Peyer's patch (tissue), 4 donors: ENCODE data around the gene C12orf50. TPM values are rescaled to one million over a fixed set of nuclear protein-coding genes. Genes with fewer than 3 reads are reported as not detected.

Source experiments
- DNase-seq, 3 donors: peaks; one replicate each; pipeline ENCODE4 v3.0.0-alpha.2; 2017 to 2019
- H3K27ac ChIP-seq, 4 donors: fragments of 200-600 bp; sonication (generic); one replicate each; pipeline ENCODE4 v1.5.1; 2016 to 2019
- H3K27me3 ChIP-seq, 2 donors: fragments of 200-600 bp; sonication (generic); one replicate each; pipeline ENCODE4 v1.5.1; 2019
- H3K36me3 ChIP-seq, 3 donors: fragments of 200-600 bp; sonication (generic); one replicate each; pipeline ENCODE4 v1.5.1; 2016 to 2019
- H3K4me1 ChIP-seq, 4 donors: fragments of 200-600 bp; sonication (generic); one replicate each; pipeline ENCODE4 v1.5.1; 2016 to 2019
- H3K4me3 ChIP-seq, 4 donors: fragments of 200-600 bp; sonication (generic); 1 replicate in 3 of 4; 2 replicates in 1 of 4; pipeline ENCODE4 v1.5.1; 2016 to 2019; ENCODE audit warnings: mild to moderate bottlenecking in 1 of 4
- H3K9me3 ChIP-seq, 4 donors: fragments of 200-600 bp; sonication (generic); one replicate each; pipeline ENCODE4 v1.5.1; 2016 to 2019; ENCODE audit warnings: mild to moderate bottlenecking in 1 of 4
- POLR2A ChIP-seq, 2 donors: fragments of 450-650 bp; IDR thresholded peaks; one replicate each; pipeline ENCODE4 v1.5.1; 2017; ENCODE audit warnings: antibody characterized with exemption in 2 of 2, mild to moderate bottlenecking in 2 of 2, moderate library complexity in 2 of 2
- total RNA-seq, 4 donors: library from RNA; depleted of rRNA; stranded (reverse); fragments of >200 nt; gene quantifications; one replicate each; pipeline ENCODE4 v1.1.0, GENCODE V29; 2016
- TF ChIP-seq, protein P1 (sequence below), 6 experiments: fragments of 450-650 bp in 4 of 6; fragments of 200-600 bp in 2 of 6; sonication (generic) in 1 of 6; IDR thresholded peaks; one replicate each; pipeline ENCODE4 v1.5.1; 2017 to 2019; ENCODE audit warnings: antibody characterized with exemption in 6 of 6, mild to moderate bottlenecking in 3 of 6, moderate library complexity in 1 of 6

Gene C12orf50
- total RNA-seq, 4 donors from 2014 or later: not detected

DNA sequence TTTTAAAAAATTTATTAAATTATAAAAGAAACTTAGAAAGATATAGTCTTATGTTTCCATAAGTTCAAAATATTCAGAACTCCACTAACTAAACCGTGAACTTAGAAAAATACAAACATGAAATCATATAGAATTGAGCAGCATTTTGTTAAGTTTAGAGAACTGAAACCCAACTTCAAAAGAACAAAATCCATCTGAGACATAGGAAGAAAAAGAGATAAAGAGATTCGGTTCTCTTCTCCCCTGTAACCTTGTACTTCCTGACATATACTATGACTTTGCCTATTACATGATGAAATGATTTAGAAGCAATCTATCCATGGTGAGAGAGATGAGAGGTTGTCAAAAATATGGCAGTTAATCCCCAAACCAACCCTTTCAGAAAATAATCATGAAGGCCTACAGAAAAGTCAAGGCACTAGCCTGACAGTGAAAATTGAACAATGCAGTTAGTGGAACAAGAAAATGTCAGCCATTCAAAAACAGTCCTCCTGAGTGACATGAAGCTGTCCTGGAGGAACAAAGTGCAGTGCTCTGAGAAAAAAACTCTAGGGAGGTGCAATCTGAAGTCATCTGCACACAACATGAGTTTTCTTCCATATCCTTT is 44.0 kb downstream of the C12orf50 start:
- DNase-seq: no peak
- Histone ChIP-seq H3K27ac (no peak overlapping the region), H3K4me3 (no peak overlapping the region), H3K9me3 (no peaks in the 10 kb centered on the region), H3K27me3 (no peaks in the 10 kb centered on the region), H3K36me3 (no peaks in the 10 kb centered on the region), H3K4me1 (no peaks in the 10 kb centered on the region)
- TF ChIP-seq POLR2A (IDR thresholded peaks at IDR 0.05): no peak
- TF ChIP-seq, protein P1, sequence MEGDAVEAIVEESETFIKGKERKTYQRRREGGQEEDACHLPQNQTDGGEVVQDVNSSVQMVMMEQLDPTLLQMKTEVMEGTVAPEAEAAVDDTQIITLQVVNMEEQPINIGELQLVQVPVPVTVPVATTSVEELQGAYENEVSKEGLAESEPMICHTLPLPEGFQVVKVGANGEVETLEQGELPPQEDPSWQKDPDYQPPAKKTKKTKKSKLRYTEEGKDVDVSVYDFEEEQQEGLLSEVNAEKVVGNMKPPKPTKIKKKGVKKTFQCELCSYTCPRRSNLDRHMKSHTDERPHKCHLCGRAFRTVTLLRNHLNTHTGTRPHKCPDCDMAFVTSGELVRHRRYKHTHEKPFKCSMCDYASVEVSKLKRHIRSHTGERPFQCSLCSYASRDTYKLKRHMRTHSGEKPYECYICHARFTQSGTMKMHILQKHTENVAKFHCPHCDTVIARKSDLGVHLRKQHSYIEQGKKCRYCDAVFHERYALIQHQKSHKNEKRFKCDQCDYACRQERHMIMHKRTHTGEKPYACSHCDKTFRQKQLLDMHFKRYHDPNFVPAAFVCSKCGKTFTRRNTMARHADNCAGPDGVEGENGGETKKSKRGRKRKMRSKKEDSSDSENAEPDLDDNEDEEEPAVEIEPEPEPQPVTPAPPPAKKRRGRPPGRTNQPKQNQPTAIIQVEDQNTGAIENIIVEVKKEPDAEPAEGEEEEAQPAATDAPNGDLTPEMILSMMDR (IDR thresholded peaks at IDR 0.05): no peak

DNA sequence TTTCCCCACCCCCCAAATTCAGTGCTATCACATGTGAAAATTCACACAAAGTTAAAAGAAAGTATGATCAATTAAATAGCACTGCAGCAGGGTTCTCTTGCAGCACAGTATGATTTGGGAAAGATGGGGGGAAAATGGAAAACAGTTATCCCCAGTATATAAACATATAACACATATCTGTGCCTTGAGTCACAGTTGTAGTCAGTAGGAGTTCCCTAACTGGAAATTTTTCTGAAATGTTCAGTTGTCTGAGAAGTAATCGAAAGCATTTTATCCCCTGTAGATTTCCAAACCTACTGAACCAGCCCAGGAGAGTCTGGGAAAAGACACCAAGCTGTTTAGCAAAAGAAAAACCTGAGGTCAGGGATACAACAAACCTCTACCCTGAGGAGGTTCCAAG is 47.0 kb downstream of the C12orf50 start:
- H3K4me3 ChIP-seq: no peak overlapping the region
- H3K36me3 ChIP-seq: no peaks in the 10 kb centered on the region
- no peaks in the 10 kb centered on the region for H3K9me3 ChIP-seq
- no peaks in the 10 kb centered on the region for H3K27me3 ChIP-seq
- TF ChIP-seq POLR2A (IDR thresholded peaks at IDR 0.05): no peak
- TF ChIP-seq, protein P1 (IDR thresholded peaks at IDR 0.05): no peak
- H3K4me1 ChIP-seq: no peaks in the 10 kb centered on the region
- no peak overlapping the region for H3K27ac ChIP-seq
- DNase-seq: no peak

DNA sequence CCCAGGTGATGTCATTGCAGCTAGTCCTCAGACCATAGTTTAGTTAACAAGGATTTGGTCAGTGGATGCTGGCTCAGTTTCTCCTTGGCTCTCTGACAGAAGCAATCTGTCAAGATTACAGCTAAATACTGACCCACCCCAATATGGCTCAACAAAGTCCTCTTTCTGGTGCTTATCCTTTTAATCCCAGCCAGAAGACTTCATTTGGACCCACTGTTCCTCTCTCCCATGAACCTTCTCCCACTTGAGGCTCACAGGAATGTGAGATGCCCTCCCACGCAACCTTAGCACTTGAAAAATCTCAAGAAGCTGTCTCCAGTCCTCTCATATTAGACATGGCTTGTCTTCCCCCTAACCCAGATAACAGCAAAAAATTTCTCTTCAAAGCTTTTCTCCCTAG is 47.7 kb downstream of the C12orf50 start:
- Histone ChIP-seq H3K27me3 (no peaks in the 10 kb centered on the region), H3K4me1 (no peaks in the 10 kb centered on the region), H3K36me3 (no peaks in the 10 kb centered on the region), H3K9me3 (no peaks in the 10 kb centered on the region), H3K27ac (no peak overlapping the region), H3K4me3 (no peak overlapping the region)
- no peak for DNase-seq
- TF ChIP-seq POLR2A (IDR thresholded peaks at IDR 0.05): no peak
- TF ChIP-seq, protein P1 (IDR thresholded peaks at IDR 0.05): no peak

DNA sequence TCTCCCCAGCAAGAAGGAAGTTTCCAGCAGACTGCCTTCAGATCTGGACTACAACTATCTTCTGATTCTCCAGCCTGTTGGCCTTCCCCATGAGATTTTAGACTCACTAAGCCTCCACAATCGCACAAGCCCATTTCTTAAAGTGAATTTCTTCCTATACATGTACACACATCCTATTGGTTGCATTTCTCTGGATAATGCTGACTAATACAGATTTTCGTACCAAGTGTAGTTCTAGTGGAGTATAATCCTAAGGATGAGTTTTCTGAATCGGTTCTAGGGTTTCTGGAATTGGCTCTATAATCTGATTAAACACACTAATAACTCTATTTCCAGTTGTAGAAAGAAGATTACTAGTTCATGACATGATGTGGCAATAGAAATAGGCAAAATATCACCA is 53.3 kb downstream of the C12orf50 start:
- H3K4me3 ChIP-seq: no peak overlapping the region
- no peaks in the 10 kb centered on the region for H3K4me1 ChIP-seq
- H3K27ac ChIP-seq: no peak overlapping the region
- DNase-seq: no peak
- H3K9me3 ChIP-seq: no peaks in the 10 kb centered on the region
- TF ChIP-seq, protein P1 (IDR thresholded peaks at IDR 0.05): no peak
- no peak for TF ChIP-seq POLR2A (IDR thresholded peaks at IDR 0.05)
- H3K27me3 ChIP-seq: no peaks in the 10 kb centered on the region
- H3K36me3 ChIP-seq: no peaks in the 10 kb centered on the region

DNA sequence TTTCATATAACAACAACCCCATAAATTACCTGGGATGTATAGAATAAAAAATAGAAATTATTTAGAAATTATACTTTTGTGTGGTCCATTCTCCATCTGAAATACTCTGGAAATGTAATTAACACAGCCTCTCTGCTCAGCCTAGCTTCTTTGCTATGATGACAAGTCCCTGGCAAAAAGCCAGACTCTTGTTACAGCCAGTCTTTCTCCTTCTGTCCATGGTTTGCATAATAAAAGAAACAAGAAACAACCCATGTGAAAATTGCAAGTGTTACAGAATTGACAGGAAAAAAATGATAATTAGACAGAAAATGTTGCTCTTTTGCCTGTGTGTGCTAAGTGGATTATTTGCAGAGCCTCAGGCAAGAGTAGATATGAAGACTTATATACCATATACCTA is 61.3 kb downstream of the C12orf50 start:
- DNase-seq: no peak
- H3K36me3 ChIP-seq: no peaks in the 10 kb centered on the region

More for the DNA sequence above, 61.3 kb downstream of the C12orf50 start:
- no peaks in the 10 kb centered on the region for H3K27me3 ChIP-seq
- no peak overlapping the region for H3K4me3 ChIP-seq
- no peaks in the 10 kb centered on the region for H3K9me3 ChIP-seq
- H3K27ac ChIP-seq: no peak overlapping the region
- no peaks in the 10 kb centered on the region for H3K4me1 ChIP-seq
- TF ChIP-seq, protein P1 (IDR thresholded peaks at IDR 0.05): no peak
- no peak for TF ChIP-seq POLR2A (IDR thresholded peaks at IDR 0.05)
